Measurements from ENCODE around the gene SECTM1.

Gene SECTM1

GRCh38 chr17:82303944-82304808 is 29.4 kb downstream of the SECTM1 start:
- DNase-seq: no peak
- in situ Hi-C loops (cut with MboI; ENCODE audit: low pct_unique_long_range_greater_than_20kb, low sequenced_read_pairs): no loop called here

DNA sequence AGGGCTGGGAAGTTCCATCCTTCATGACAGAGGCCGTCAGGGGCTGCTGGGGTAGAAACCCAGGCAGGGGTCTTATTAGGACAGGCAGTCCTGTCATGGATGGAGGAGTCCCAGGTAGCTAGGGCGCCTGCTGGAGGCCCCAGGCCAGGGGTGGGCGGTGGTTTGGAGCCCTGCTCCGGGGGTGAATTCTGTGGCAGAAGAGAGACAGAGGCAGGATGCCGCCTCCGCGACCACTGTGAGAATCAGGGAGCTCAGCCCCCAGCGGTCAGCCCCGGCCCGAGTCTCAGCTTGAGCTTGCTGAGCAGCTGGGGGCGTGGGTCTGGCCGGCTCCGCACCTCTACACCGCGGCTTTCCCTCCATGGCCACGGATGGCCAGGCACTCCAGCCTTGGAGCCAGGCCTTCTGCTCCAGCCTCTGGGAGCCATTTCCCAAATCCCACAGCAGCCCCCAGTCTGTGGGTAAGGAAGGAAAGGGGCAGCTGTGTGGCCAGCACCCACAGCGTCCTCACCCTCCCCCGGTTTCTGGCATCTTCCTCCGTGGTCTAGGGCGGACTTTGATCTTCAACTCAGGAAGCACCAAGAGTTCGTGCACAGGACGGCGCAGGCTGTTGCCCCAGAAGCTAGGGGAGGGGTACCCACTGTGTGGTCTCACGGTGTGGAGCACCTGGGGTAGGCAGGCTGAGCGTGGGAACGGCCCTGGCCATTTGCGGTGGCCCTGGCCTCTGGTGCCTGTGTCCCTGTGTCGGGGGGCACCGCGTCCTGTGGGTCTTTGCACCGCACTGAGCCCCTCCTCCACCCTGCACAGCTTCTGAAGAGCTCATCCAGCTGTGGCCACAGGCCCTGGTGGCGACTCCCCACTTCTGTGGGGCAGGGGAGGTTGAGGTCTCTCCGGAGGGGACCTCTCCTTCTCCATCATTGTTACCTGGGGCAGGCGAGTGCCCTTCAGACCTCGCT is 30.3 kb downstream of the SECTM1 start:
- in situ Hi-C loops (cut with MboI; ENCODE audit: low pct_unique_long_range_greater_than_20kb, low sequenced_read_pairs): no loop called here
- DNase-seq: no peak

DNA sequence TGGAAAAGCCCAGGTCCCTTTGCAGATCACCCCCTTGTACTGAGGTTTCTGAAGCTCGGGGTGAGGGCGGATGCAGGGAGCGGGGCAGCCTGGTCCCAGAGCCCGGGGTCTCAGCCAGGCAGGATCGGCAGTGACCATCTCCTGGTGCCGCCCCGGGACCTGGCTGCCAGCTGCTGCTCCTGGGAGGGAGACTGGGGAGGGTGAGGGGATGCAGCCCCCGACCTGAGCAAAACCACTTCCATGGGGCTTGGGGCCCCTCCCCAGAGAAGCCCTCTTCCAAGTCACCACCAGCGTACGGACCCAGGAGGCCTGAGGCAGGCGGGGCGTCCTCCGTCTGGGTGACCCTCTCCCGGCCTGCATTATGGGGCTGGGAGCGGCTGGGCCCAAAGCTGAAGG is 31.0 kb downstream of the SECTM1 start:
- in situ Hi-C loops (cut with MboI; ENCODE audit: low pct_unique_long_range_greater_than_20kb, low sequenced_read_pairs): no loop called here
- no peak for DNase-seq

GRCh38 chr17:82301916-82302567 is 31.5 kb downstream of the SECTM1 start:
- DNase-seq: peak; percentile 43
- in situ Hi-C loops (cut with MboI; ENCODE audit: low pct_unique_long_range_greater_than_20kb, low sequenced_read_pairs): no loop called here

GRCh38 chr17:82301300-82301915 is 32.2 kb downstream of the SECTM1 start:
- in situ Hi-C loops (cut with MboI; ENCODE audit: low pct_unique_long_range_greater_than_20kb, low sequenced_read_pairs): no loop called here
- no peak for DNase-seq

- peak; percentile 49 for DNase-seq
- in situ Hi-C loops (cut with MboI; ENCODE audit: low pct_unique_long_range_greater_than_20kb, low sequenced_read_pairs): no loop called here
Observed at GRCh38 chr17:82300707-82301270, 32.8 kb downstream of the SECTM1 start.

DNA sequence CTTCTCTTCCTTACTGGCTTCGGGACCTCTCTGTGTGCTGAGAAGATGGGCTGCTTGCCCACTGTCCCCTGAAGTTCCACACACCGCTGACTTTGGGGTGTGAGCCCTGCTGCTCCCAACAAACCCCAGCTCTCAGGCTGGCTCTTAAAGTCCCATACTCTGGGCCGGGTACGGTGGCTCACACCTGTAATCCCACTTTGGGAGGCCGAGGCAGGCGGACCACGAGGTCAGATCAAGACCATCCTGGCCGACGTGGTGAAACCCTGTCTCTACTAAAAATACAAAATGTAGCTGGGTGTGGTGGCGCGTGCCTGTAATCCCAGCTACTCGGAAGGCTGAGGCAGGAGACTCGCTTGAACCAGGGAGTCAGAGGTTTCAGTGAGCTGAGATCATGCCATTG is 33.3 kb downstream of the SECTM1 start:
- no peak for DNase-seq
- in situ Hi-C loops (cut with MboI; ENCODE audit: low pct_unique_long_range_greater_than_20kb, low sequenced_read_pairs): no loop called here

- no peak for DNase-seq
- in situ Hi-C loops (cut with MboI; ENCODE audit: low pct_unique_long_range_greater_than_20kb, low sequenced_read_pairs): no loop called here
Observed at GRCh38 chr17:82299452-82299851, 34.1 kb downstream of the SECTM1 start.

GRCh38 chr17:82298538-82299421 is 34.8 kb downstream of the SECTM1 start:
- in situ Hi-C loops (cut with MboI; ENCODE audit: low pct_unique_long_range_greater_than_20kb, low sequenced_read_pairs): no loop called here
- no peak for DNase-seq

DNA sequence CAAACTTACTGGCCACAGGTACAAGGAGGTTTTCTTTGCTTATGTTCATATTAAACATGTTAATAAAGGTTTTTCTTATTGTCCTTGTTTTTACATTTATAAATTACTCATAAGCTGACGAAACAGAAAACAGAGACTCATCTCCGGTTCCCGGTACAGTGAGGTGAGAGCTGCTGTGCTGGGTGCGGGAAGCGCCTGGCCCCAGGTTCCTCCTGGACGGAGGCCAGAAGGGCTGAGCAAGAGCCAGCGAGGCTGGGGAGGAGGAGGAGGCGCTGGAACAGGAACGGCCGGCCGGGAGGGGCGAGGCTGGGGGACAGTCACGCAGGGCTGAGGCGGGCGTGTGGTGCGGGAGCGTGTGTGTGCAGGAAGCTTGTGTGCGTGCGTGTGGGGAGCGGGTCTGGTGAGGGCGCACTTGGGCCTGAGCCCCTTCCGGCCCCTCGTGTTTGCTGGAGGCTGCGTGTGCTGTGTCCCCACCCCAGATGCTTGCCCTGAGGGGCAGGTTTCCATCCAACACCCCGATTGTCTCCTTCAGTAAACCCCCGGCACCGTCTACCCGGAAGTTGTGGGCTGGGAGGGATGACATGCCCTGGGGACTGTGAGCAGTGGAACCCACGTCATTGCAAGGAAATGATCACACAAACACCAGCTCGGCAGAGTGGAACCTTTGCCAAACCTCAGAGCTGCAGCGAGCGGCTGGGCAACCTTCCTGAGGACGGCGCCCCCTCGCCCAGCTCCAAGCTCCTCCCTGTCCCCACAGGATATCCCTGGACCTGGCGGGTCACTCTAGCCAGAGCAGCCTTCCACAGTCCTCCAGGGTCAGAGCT is 35.6 kb downstream of the SECTM1 start:
- in situ Hi-C loops (cut with MboI; ENCODE audit: low pct_unique_long_range_greater_than_20kb, low sequenced_read_pairs): no loop called here
- peak; percentile 95 for DNase-seq

DNA sequence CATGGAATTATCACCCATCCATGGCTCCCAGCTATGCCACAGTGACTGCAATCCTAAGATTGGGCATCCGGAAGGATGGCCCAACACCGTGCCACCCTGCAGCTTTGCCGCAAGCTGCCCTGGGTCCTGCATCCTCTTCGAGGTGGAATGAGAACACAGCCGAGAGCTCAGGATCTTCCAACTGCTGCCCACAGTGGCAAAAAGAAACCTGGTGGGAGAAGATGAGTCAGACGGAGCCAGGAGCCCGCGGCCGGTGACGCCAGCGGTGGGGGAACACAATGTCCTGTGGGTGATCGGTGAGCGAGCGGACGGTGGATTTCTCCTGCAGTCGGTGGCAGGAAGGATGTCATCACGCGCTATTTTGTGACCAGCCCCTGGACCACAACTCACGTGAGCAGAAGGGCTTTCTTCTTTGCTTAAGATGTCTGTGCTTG is 36.3 kb downstream of the SECTM1 start:
- in situ Hi-C loops (cut with MboI; ENCODE audit: low pct_unique_long_range_greater_than_20kb, low sequenced_read_pairs): no loop called here

DNA sequence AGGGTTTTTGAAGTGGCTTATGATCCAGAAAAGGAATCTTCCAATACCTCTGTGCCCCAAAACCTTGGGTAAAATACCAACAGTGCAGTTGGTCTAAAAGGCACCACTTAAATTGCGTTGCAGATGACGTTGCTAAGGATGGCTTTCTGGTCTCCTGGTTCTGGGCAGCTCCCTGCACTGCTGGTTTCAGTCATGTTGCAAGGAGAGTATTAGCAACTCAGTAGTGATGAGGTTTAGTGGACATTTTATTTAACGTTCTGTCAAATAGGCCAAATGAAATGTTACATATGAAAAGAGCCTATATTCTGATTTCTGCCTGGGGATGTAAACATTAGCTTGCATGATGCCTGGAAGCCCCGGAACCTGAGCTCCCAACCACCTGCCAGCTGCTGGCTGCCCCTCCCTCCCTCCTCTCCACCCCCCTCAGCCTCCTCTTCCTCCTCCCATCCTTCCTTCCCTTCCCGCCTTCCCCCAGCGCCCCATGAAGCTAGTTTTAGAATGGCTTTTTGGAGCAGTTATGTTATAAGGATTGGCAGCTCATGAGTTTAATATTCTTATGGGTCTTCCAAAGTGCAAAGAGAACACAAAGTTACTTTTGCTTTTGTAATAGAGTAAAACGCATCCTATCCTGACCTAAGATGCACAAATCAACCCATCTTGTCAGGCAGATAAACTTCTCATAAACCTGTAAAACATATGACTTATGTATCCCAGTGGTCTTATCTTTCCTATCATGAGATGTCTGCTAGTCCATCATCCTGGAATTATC is 36.9 kb downstream of the SECTM1 start:
- in situ Hi-C loops (cut with MboI; ENCODE audit: low pct_unique_long_range_greater_than_20kb, low sequenced_read_pairs): no loop called here

More for the DNA sequence above, 36.3 kb downstream of the SECTM1 start:
- DNase-seq: no peak

GRCh38 chr17:82295472-82295814 is 38.1 kb downstream of the SECTM1 start:
- in situ Hi-C loops (cut with MboI; ENCODE audit: low pct_unique_long_range_greater_than_20kb, low sequenced_read_pairs): no loop called here

More for the DNA sequence above, 36.9 kb downstream of the SECTM1 start:
- no peak for DNase-seq

GRCh38 chr17:82294064-82294773 is 39.3 kb downstream of the SECTM1 start:
- in situ Hi-C loops (cut with MboI; ENCODE audit: low pct_unique_long_range_greater_than_20kb, low sequenced_read_pairs): no loop called here
- DNase-seq: no peak

More at GRCh38 chr17:82295472-82295814, 38.1 kb downstream of the SECTM1 start:
- DNase-seq: no peak

DNA sequence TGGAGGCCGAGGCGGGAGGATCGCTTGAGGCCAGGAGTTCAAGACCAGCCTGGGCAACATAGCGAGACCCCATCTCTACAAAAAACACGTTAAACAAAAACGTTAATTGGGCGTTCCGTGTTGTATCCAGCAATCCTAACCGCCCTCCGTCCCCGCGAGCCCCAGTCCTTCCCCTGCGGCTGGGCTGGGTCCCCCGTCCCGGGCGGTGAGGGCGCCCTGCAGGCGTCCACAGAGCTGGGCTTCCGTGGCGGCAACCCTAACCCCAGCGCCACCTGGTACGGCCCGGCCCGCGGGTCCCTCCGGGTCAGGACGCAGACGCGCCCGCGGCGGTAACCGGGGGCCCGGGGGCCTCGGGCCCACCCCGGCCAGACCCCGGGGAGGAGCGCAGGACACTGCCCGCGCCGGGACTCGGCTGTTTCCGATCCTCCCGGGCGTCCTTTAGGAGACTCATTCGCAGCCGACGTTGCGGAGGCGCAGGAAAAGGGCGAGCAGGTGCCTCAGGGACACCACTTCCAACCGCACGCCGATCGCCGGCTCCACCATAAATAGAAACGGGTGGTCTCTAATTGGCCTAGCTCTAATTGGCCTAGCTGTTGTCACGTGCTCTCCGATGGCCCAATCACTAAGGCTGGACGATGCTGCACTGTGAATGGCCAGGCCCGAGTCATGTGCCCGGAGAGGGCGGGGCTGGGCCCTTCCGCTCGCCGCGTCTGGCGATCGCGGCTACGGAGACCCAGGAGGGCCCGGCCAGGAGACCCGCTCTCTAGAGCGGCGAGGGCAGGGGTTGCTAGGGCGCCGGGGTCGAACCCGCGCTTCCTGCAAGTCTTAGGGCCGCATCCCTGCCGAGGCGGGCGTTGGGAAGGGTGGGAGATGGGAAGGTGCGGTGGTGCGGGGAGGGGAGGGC is 41.1 kb downstream of the SECTM1 start:
- in situ Hi-C loops (cut with MboI; ENCODE audit: low pct_unique_long_range_greater_than_20kb, low sequenced_read_pairs): no loop called here
- DNase-seq: peak; percentile 97

Data from KBM-7 (cell line).